8988T (cell line): ENCODE measurements around the gene KRTAP10-6.
"Not testable (repeated sequence)": the region's sequence is repeated elsewhere in the genome, so short reads cannot be mapped to it uniquely, and the experiment has no call there.

ENCODE experiments used
- DNase-seq: peaks from one replicate; pipeline ENCODE4 v3.0.0; 2011

Gene KRTAP10-6

GRCh38 chr21:44575307-44576024, 16.8 kb downstream of the KRTAP10-6 start:
- no peak for DNase-seq

GRCh38 chr21:44574457-44575306, 17.6 kb downstream of the KRTAP10-6 start:
- DNase-seq = no peak

- DNase-seq = not testable (repeated sequence)
Measured at GRCh38 chr21:44573630-44574456, 18.5 kb downstream of the KRTAP10-6 start, which contains the start of gene KRTAP10-4. TSS of gene KRTAP10-4 (plus strand) at chr21:44573729. CDS start at chr21:44573759, 30 bp downstream.

- no peak for DNase-seq
Measured at GRCh38 chr21:44572959-44573583, 19.2 kb downstream of the KRTAP10-6 start.

- DNase-seq = no peak
Measured at GRCh38 chr21:44571844-44572782, 20.2 kb downstream of the KRTAP10-6 start.

- DNase-seq = no peak
Measured at GRCh38 chr21:44571296-44571695, 21.0 kb downstream of the KRTAP10-6 start.

GRCh38 chr21:44569861-44570517, 22.3 kb downstream of the KRTAP10-6 start:
- no peak for DNase-seq

GRCh38 chr21:44568667-44569556, 23.4 kb downstream of the KRTAP10-6 start:
- no peak for DNase-seq

GRCh38 chr21:44568261-44568660, 24.0 kb downstream of the KRTAP10-6 start:
- no peak for DNase-seq

GRCh38 chr21:44567481-44568171, 24.7 kb downstream of the KRTAP10-6 start:
- no peak for DNase-seq

GRCh38 chr21:44566403-44566802, 25.9 kb downstream of the KRTAP10-6 start:
- no peak for DNase-seq

- DNase-seq = no peak
Measured at GRCh38 chr21:44564886-44565598, 27.3 kb downstream of the KRTAP10-6 start.

- no peak for DNase-seq
Measured at GRCh38 chr21:44564099-44564498, 28.2 kb downstream of the KRTAP10-6 start.

- DNase-seq = no peak
Measured at GRCh38 chr21:44558695-44559094, 33.6 kb downstream of the KRTAP10-6 start, which contains the start of gene KRTAP10-3. TSS of gene KRTAP10-3 (minus strand) at chr21:44558795. CDS start at chr21:44558715, 80 bp downstream.

- DNase-seq = not testable (repeated sequence)
Measured at GRCh38 chr21:44558329-44558675, 34.0 kb downstream of the KRTAP10-6 start.

- no peak for DNase-seq
Measured at GRCh38 chr21:44557491-44558328, 34.6 kb downstream of the KRTAP10-6 start.

- no peak for DNase-seq
Measured at GRCh38 chr21:44556879-44557278, 35.4 kb downstream of the KRTAP10-6 start.
